B cell (primary cell): Measurements from ENCODE around the gene C19orf44. TPM values are rescaled to one million over a fixed set of nuclear protein-coding genes. Genes with fewer than 3 reads are reported as not detected.
A peak's percentile ranks its signal among the peaks of the same experiment; 100 is the strongest.

ENCODE experiments used
- ATAC-seq: fragments of 200-7000 bp; cut with Tn5 transposase; one replicate; pipeline ENCODE4 v1.10.0; 2021; ENCODE audit warnings: low read depth, mild to moderate bottlenecking, moderate number of reproducible peaks, moderate library complexity
- CTCF ChIA-PET: fragments of 350-600 bp; sonication (Branson Sonifier 250); formaldehyde crosslinking; loops from one replicate; lab custom pipeline; 2021; ENCODE audit warnings: antibody characterized with exemption, inconsistent platforms; lab: Charles Lee
- POLR2A ChIA-PET: fragments of 350-600 bp; sonication (Branson Sonifier 250); formaldehyde crosslinking; loops from one replicate; lab custom pipeline; 2021; ENCODE audit warnings: antibody characterized with exemption; lab: Charles Lee
- DNase-seq: peaks from one replicate; pipeline ENCODE4 v3.0.0; 2013
- H2AFZ ChIP-seq: 2 replicates; pipeline ENCODE4 v1.6.1; 2012; ENCODE audit warnings: mild to moderate bottlenecking, low read depth, low read length; ENCODE audit not compliant: insufficient read depth, poor library complexity, severe bottlenecking
- H3K27ac ChIP-seq, 2 donors: 1 replicate in 1 of 2; 2 replicates in 1 of 2; pipeline ENCODE4 v1.5.1; 2012 to 2013; ENCODE audit warnings: low read length in 2 of 2, mild to moderate bottlenecking in 2 of 2, moderate library complexity in 1 of 2
- H3K27me3 ChIP-seq, 4 experiments: fragments of 200-600 bp in 1 of 4; sonication (generic) in 1 of 4; replicated peaks in 1 of 4; 1 replicate in 2 of 4; 2 replicates in 2 of 4; pipeline versions ENCODE4 v1.6.1 to v1.7.0; 2013 to 2016; ENCODE audit warnings: low read length in 3 of 4, mild to moderate bottlenecking in 2 of 4, mixed read lengths in 1 of 4, moderate library complexity in 1 of 4; ENCODE audit not compliant: insufficient read depth in 4 of 4, control insufficient read depth in 3 of 4; ENCODE audit errors: control extremely low read depth in 1 of 4
- H3K36me3 ChIP-seq, 2 experiments: replicated peaks in 1 of 2; 1 replicate in 1 of 2; 2 replicates in 1 of 2; pipeline versions ENCODE4 v1.6.1 to v1.7.1; 2013; ENCODE audit warnings: low read length in 1 of 2; ENCODE audit not compliant: insufficient read depth in 2 of 2, control insufficient read depth in 1 of 2; ENCODE audit errors: control extremely low read depth in 1 of 2, extremely low read depth in 1 of 2
- H3K4me1 ChIP-seq, 2 donors: fragments of 200-600 bp in 1 of 2; sonication (generic) in 1 of 2; 1 replicate in 1 of 2; 2 replicates in 1 of 2; pipeline versions ENCODE4 v1.5.1 to v1.6.1; 2013 to 2017; ENCODE audit warnings: low read length in 2 of 2; ENCODE audit not compliant: control insufficient read depth in 2 of 2, insufficient read depth in 2 of 2
- H3K4me2 ChIP-seq: replicated peaks from 2 replicates; pipeline ENCODE3; 2012; ENCODE audit warnings: mild to moderate bottlenecking, low read depth, low read length; ENCODE audit not compliant: poor library complexity, severe bottlenecking
- H3K4me3 ChIP-seq, 5 experiments: fragments of 200-600 bp in 1 of 5; sonication (generic) in 1 of 5; 1 replicate in 3 of 5; 2 replicates in 2 of 5; pipeline versions ENCODE4 v1.5.1 to v1.7.0; 2011 to 2016; ENCODE audit warnings: low read length in 4 of 5, mild to moderate bottlenecking in 4 of 5, low read depth in 2 of 5, control low read depth in 1 of 5, moderate library complexity in 1 of 5; ENCODE audit not compliant: insufficient read depth in 1 of 5; ENCODE audit errors: control extremely low read depth in 1 of 5, extremely low read depth in 1 of 5
- H3K79me2 ChIP-seq: fragments of 200-600 bp; sonication (generic); one replicate; pipeline ENCODE4 v1.6.0; 2016; ENCODE audit warnings: low read length; ENCODE audit not compliant: control insufficient read depth, insufficient read depth
- H3K9ac ChIP-seq: fragments of 200-600 bp; sonication (generic); 2 replicates; pipeline ENCODE4 v1.6.1; 2017; ENCODE audit warnings: mild to moderate bottlenecking, low read length, moderate library complexity
- H3K9me3 ChIP-seq, 3 donors: one replicate each; pipeline versions ENCODE4 v1.6.1 to v1.7.1; 2013; ENCODE audit warnings: low read length in 2 of 3; ENCODE audit not compliant: control insufficient read depth in 2 of 3, insufficient read depth in 1 of 3; ENCODE audit errors: control extremely low read depth in 1 of 3
- H4K20me1 ChIP-seq: 2 replicates; pipeline ENCODE4 v1.6.0; 2012; ENCODE audit warnings: mild to moderate bottlenecking, low read length; ENCODE audit not compliant: insufficient read depth, control insufficient read depth, poor library complexity, severe bottlenecking
- H3K27ac Mint-ChIP-seq: one replicate; pipeline ENCODE4 v1.8.0; 2021; ENCODE audit warnings: mixed read lengths
- H3K27me3 Mint-ChIP-seq: one replicate; pipeline ENCODE4 v1.8.0; 2021; ENCODE audit warnings: mixed read lengths
- H3K4me1 Mint-ChIP-seq: one replicate; pipeline ENCODE4 v1.8.0; 2021; ENCODE audit warnings: mixed read lengths
- H3K4me3 Mint-ChIP-seq: one replicate; pipeline ENCODE4 v1.8.0; 2021; ENCODE audit warnings: mixed read lengths
- H3K9me3 Mint-ChIP-seq: one replicate; pipeline ENCODE4 v1.8.0; 2022; ENCODE audit warnings: mixed read lengths; ENCODE audit not compliant: insufficient read depth
- CTCF ChIP-seq: fragments of 200-600 bp; IDR thresholded peaks from one replicate; pipeline ENCODE4 v1.8.0; 2022; ENCODE audit warnings: antibody characterized with exemption, mild to moderate bottlenecking
- EZH2 ChIP-seq: IDR thresholded peaks from 2 replicates; pipeline ENCODE4 v1.6.1; 2012; ENCODE audit warnings: borderline replicate concordance, low read depth, mild to moderate bottlenecking, moderate library complexity, low read length; ENCODE audit not compliant: insufficient read depth, poor library complexity, severe bottlenecking
- WGBS: methylation state at CpG from one replicate; pipeline ENCODE4 v1.1.5; 2013; ENCODE audit warnings: missing lambda C conversion rate; ENCODE audit not compliant: insufficient coverage; 5-methylcytosine and 5-hydroxymethylcytosine counted together
- intact Hi-C: fragments of 100-400 bp; cut with micrococcal nuclease; formaldehyde crosslinking; loops from one replicate; pipeline ENCODE4 v1.10.0; 2022
- polyA plus RNA-seq: library from polyadenylated mRNA; depleted of rRNA; stranded (reverse); fragments of >200 nt; gene quantifications from 2 replicates; pipeline ENCODE4 v1.2.3, GENCODE V29; 2012
- total RNA-seq, 2 donors: library from RNA; stranded (reverse); fragments of 120-200 nt in 1 of 2; gene quantifications; 1 replicate in 1 of 2; 2 replicates in 1 of 2; pipeline versions ENCODE4 v1.2.3 to v1.2.4, GENCODE V29; 2013 to 2022

Gene C19orf44
- total and polyA plus RNA-seq, 2 donors (not counting 1 experiment from before 2014, with no cell fraction given): 4.9 to 8.4 TPM

- no peaks in the 10 kb centered on the region for H3K36me3 ChIP-seq
- H3K4me3 Mint-ChIP-seq: peak overlapping the region; percentile 65
- peaks cover 13 to 29% of the 10 kb centered on the region in 2 donors for H3K4me1 ChIP-seq
- no peaks in the 10 kb centered on the region for H3K27me3 Mint-ChIP-seq
- TF ChIP-seq EZH2 (no peak), CTCF (no peak)
- CTCF ChIA-PET: no interaction called here
- peaks cover 0 to 2% (median 0%) of the 10 kb centered on the region in 3 donors for H3K9me3 ChIP-seq
- no peak for DNase-seq
- H3K9me3 Mint-ChIP-seq: no peaks in the 10 kb centered on the region
- H2AFZ ChIP-seq: peak overlapping the region; percentile 98
- no peak for ATAC-seq
- peaks cover 42% of the 10 kb centered on the region for H3K79me2 ChIP-seq
- no peak overlapping the region for H3K27ac ChIP-seq
- intact Hi-C loops: loop anchor here (1.0 kb wide), 4 partner anchors 23 to 187 kb away; partner anchors contain the start of genes C19orf44, CALR3, CHERP and SMIM7
- H3K4me1 Mint-ChIP-seq: peaks cover 28% of the 10 kb centered on the region
- no CpG with 5 or more reads among the region's 2 CpGs for WGBS
- H3K27ac Mint-ChIP-seq: no peak overlapping the region
- POLR2A ChIA-PET: interaction anchor here (0.6 to 1.1 kb wide), 4 partner anchors 8 to 35 kb away, joined by 3 to 9 read pairs (median 4); partner anchors contain the start of genes C19orf44 and CALR3
- H3K4me2 ChIP-seq: no peak overlapping the region
- peaks cover 29% of the 10 kb centered on the region for H4K20me1 ChIP-seq
- H3K4me3 ChIP-seq: no peak overlapping the region
- no peak overlapping the region for H3K9ac ChIP-seq
- H3K27me3 ChIP-seq: no peaks in the 10 kb centered on the region
Observed at GRCh38 chr19:16472992-16473391, 23.2 kb upstream of the C19orf44 start.

- ChIA-PET CTCF (no interaction called here), POLR2A (interaction anchor here (0.7 kb wide), 1 partner anchor 48 kb away, joined by 3 read pairs; no protein-coding TSS in a partner anchor)
- Mint-ChIP-seq H3K9me3 (no peaks in the 10 kb centered on the region), H3K27ac (no peak overlapping the region), H3K27me3 (no peaks in the 10 kb centered on the region), H3K4me1 (peaks cover 21% of the 10 kb centered on the region), H3K4me3 (no peak overlapping the region)
- Histone ChIP-seq H4K20me1 (peaks cover 23% of the 10 kb centered on the region), H3K27me3 (no peaks in the 10 kb centered on the region), H3K4me1 (peaks cover 13 to 27% of the 10 kb centered on the region in 2 donors), H3K4me2 (no peak overlapping the region), H3K36me3 (no peaks in the 10 kb centered on the region), H3K9ac (no peak overlapping the region), H3K27ac (no peak overlapping the region), H3K9me3 (peaks cover 0 to 2% (median 0%) of the 10 kb centered on the region in 3 donors), H3K4me3 (no peak overlapping the region), H3K79me2 (peaks cover 32% of the 10 kb centered on the region), H2AFZ (no peak overlapping the region)
- no peak for TF ChIP-seq EZH2
- no peak for TF ChIP-seq CTCF
- DNase-seq (no peak), ATAC-seq (no peak)
- 100% methylated on average over 7 of the region's 13 CpGs for WGBS
- intact Hi-C loops: no loop called here
Observed at GRCh38 chr19:16473875-16474392, 22.3 kb upstream of the C19orf44 start.
